ENCODE data around the gene AP2B1.

- TF ChIP-seq CTCF (IDR thresholded peaks at IDR 0.05; ENCODE audit: low read length) (no peak), EZH2phosphoT487 (IDR thresholded peaks at IDR 0.05; ENCODE audit: low read length) (no peak), EZH2 (optimal IDR thresholded peaks at IDR 0.05; ENCODE audit: low read depth, low read length) (no peak)
Measured at GRCh38 chr17:35545150-35545549, 42.0 kb upstream of the AP2B1 start.
